Activated naive CD8-positive, alpha-beta T cell treated with anti-CD3 and anti-CD28 coated beads, Interleukin-2, amount 10 ng/mL, durations not matched to agents 7 days and 5 days (primary cell): ENCODE data around the gene CCDC71L. TPM values are rescaled to one million over a fixed set of nuclear protein-coding genes. Genes with fewer than 3 reads are reported as not detected.
"Not testable (repeated sequence)": the region's sequence is repeated elsewhere in the genome, so short reads cannot be mapped to it uniquely, and the experiment has no call there.

Experiments
- ATAC-seq: fragments of 150-1000 bp; cut with Tn5 transposase; one replicate; pipeline ENCODE4 v1.10.0; 2021; ENCODE audit warnings: low read depth, moderate library complexity
- POLR2A ChIA-PET: fragments of 350-600 bp; sonication (Branson Sonifier 250); formaldehyde crosslinking; loops from one replicate; lab custom pipeline; 2021; ENCODE audit warnings: antibody characterized with exemption; lab: Charles Lee
- DNase-seq: peaks from one replicate; pipeline ENCODE4 v3.0.0; 2021
- H3K27ac Mint-ChIP-seq: one replicate; pipeline ENCODE4 v1.8.0; 2022; ENCODE audit warnings: mild to moderate bottlenecking, mixed read lengths
- H3K27me3 Mint-ChIP-seq: one replicate; pipeline ENCODE4 v1.8.0; 2022; ENCODE audit warnings: mild to moderate bottlenecking, moderate library complexity, mixed read lengths
- H3K36me3 Mint-ChIP-seq: one replicate; pipeline ENCODE4 v1.8.0; 2021; ENCODE audit warnings: mild to moderate bottlenecking, mixed read lengths
- H3K4me1 Mint-ChIP-seq: one replicate; pipeline ENCODE4 v1.8.0; 2021; ENCODE audit warnings: mixed read lengths
- H3K4me3 Mint-ChIP-seq: one replicate; pipeline ENCODE4 v1.8.0; 2022; ENCODE audit warnings: mild to moderate bottlenecking, moderate library complexity, mixed read lengths
- H3K9me3 Mint-ChIP-seq: one replicate; pipeline ENCODE4 v1.8.0; 2021; ENCODE audit warnings: mixed read lengths
- total RNA-seq, 2 experiments: library from RNA; stranded (reverse); gene quantifications; one replicate each; pipeline ENCODE4 v1.2.3, GENCODE V29; 2021

The CCDC71L gene
- total RNA-seq, 2 experiments from 2014 or later: 20.5 to 22.3 TPM

GRCh38 chr7:106671930-106672329, 11.0 kb upstream of the CCDC71L start:
- H3K27me3 Mint-ChIP-seq, DNase-seq, H3K27ac Mint-ChIP-seq, H3K4me3 Mint-ChIP-seq, H3K4me1 Mint-ChIP-seq, ATAC-seq, POLR2A ChIA-PET, H3K36me3 Mint-ChIP-seq: not testable (repeated sequence)
- H3K9me3 Mint-ChIP-seq: peaks cover 12% of the 10 kb centered on the region

- POLR2A ChIA-PET: no interaction called here
- peaks cover 2% of the 10 kb centered on the region for H3K36me3 Mint-ChIP-seq
- H3K4me1 Mint-ChIP-seq: peaks cover 3% of the 10 kb centered on the region
- peaks cover 2% of the 10 kb centered on the region for H3K27me3 Mint-ChIP-seq
- H3K4me3 Mint-ChIP-seq: no peak overlapping the region
- peaks cover 12% of the 10 kb centered on the region for H3K9me3 Mint-ChIP-seq
- ATAC-seq (no peak), DNase-seq (no peak)
- H3K27ac Mint-ChIP-seq: no peak overlapping the region
These were observed 10.2 kb upstream of the CCDC71L start for GRCh38 chr7:106671160-106671559.

- Mint-ChIP-seq H3K4me1 (peaks cover 3% of the 10 kb centered on the region), H3K9me3 (peaks cover 8% of the 10 kb centered on the region), H3K36me3 (peaks cover 2% of the 10 kb centered on the region), H3K4me3 (no peak overlapping the region), H3K27me3 (peaks cover 2% of the 10 kb centered on the region), H3K27ac (no peak overlapping the region)
- DNase-seq: no peak
- POLR2A ChIA-PET: no interaction called here
- ATAC-seq: no peak
These were observed 8.0 kb upstream of the CCDC71L start for GRCh38 chr7:106668861-106669524.

- Mint-ChIP-seq H3K36me3 (no peaks in the 10 kb centered on the region), H3K9me3 (peaks cover 3% of the 10 kb centered on the region), H3K27me3 (peaks cover 5% of the 10 kb centered on the region), H3K4me3 (no peak overlapping the region), H3K4me1 (peaks cover 7% of the 10 kb centered on the region), H3K27ac (no peak overlapping the region)
- DNase-seq (no peak), ATAC-seq (no peak)
- POLR2A ChIA-PET: no interaction called here
These were observed 5.4 kb upstream of the CCDC71L start for GRCh38 chr7:106666353-106666752.

GRCh38 chr7:106664343-106664742, 3.4 kb upstream of the CCDC71L start:
- Mint-ChIP-seq H3K36me3 (peaks cover 2% of the 10 kb centered on the region), H3K4me3 (no peak overlapping the region)

GRCh38 chr7:106659963-106660861, 746 bp downstream of the CCDC71L start:
- Mint-ChIP-seq H3K9me3 (peaks cover 2% of the 10 kb centered on the region), H3K27ac (peak overlapping the region; percentile 89), H3K4me3 (peak overlapping the region; percentile 94), H3K36me3 (peaks cover 2% of the 10 kb centered on the region), H3K4me1 (peaks cover 22% of the 10 kb centered on the region), H3K27me3 (peaks cover 5% of the 10 kb centered on the region)
- peak; percentile 88 for DNase-seq
- POLR2A ChIA-PET: interaction anchor here (0.7 to 2.1 kb wide), 10 partner anchors 10 to 589 kb away, joined by 3 to 15 read pairs (median 3); partner anchors contain the start of gene NAMPT
- peak; percentile 63 for ATAC-seq

More at GRCh38 chr7:106664343-106664742, 3.4 kb upstream of the CCDC71L start:
- no peak overlapping the region for H3K27ac Mint-ChIP-seq
- peaks cover 8% of the 10 kb centered on the region for H3K4me1 Mint-ChIP-seq
- ATAC-seq: no peak
- POLR2A ChIA-PET: no interaction called here
- peaks cover 7% of the 10 kb centered on the region for H3K27me3 Mint-ChIP-seq
- peaks cover 2% of the 10 kb centered on the region for H3K9me3 Mint-ChIP-seq
- no peak for DNase-seq

GRCh38 chr7:106659166-106659962, 1.6 kb downstream of the CCDC71L start:
- DNase-seq: no peak
- Mint-ChIP-seq H3K27me3 (peaks cover 6% of the 10 kb centered on the region), H3K27ac (peak overlapping the region; percentile 89), H3K36me3 (peaks cover 2% of the 10 kb centered on the region), H3K9me3 (peaks cover 2% of the 10 kb centered on the region), H3K4me1 (peaks cover 22% of the 10 kb centered on the region), H3K4me3 (peak overlapping the region; percentile 94)
- POLR2A ChIA-PET: interaction anchor here (0.9 to 2.1 kb wide), 3 partner anchors 10 to 77 kb away, joined by 3 to 15 read pairs (median 3); no protein-coding TSS in a partner anchor
- no peak for ATAC-seq

GRCh38 chr7:106658316-106659165, 2.4 kb downstream of the CCDC71L start:
- H3K4me3 Mint-ChIP-seq: peak overlapping the region; percentile 94
- peaks cover 2% of the 10 kb centered on the region for H3K9me3 Mint-ChIP-seq
- peaks cover 8% of the 10 kb centered on the region for H3K27me3 Mint-ChIP-seq
- peaks cover 22% of the 10 kb centered on the region for H3K4me1 Mint-ChIP-seq
- no peak for DNase-seq
- peak overlapping the region; percentile 48 for H3K27ac Mint-ChIP-seq
- no peak for ATAC-seq
- H3K36me3 Mint-ChIP-seq: peaks cover 2% of the 10 kb centered on the region
- POLR2A ChIA-PET: interaction anchor here (2.1 kb wide), 1 partner anchor 78 kb away, joined by 15 read pairs; no protein-coding TSS in a partner anchor

GRCh38 chr7:106657085-106657991, 3.6 kb downstream of the CCDC71L start:
- POLR2A ChIA-PET: no interaction called here

GRCh38 chr7:106655703-106656498, 5.1 kb downstream of the CCDC71L start:
- DNase-seq (no peak), ATAC-seq (no peak)
- H3K9me3 Mint-ChIP-seq: no peaks in the 10 kb centered on the region
- no peak overlapping the region for H3K4me3 Mint-ChIP-seq
- no peaks in the 10 kb centered on the region for H3K36me3 Mint-ChIP-seq
- H3K27ac Mint-ChIP-seq: no peak overlapping the region
- POLR2A ChIA-PET: no interaction called here
- H3K4me1 Mint-ChIP-seq: peaks cover 17% of the 10 kb centered on the region
- H3K27me3 Mint-ChIP-seq: peaks cover 10% of the 10 kb centered on the region

More at GRCh38 chr7:106657085-106657991, 3.6 kb downstream of the CCDC71L start:
- peak overlapping the region; percentile 79 for H3K4me3 Mint-ChIP-seq
- peaks cover 2% of the 10 kb centered on the region for H3K36me3 Mint-ChIP-seq
- ATAC-seq (no peak), DNase-seq (no peak)
- H3K4me1 Mint-ChIP-seq: peaks cover 24% of the 10 kb centered on the region
- peaks cover 2% of the 10 kb centered on the region for H3K9me3 Mint-ChIP-seq
- H3K27ac Mint-ChIP-seq: peak overlapping the region; percentile 81
- peaks cover 10% of the 10 kb centered on the region for H3K27me3 Mint-ChIP-seq

- DNase-seq (no peak), ATAC-seq (no peak)
- peaks cover 1% of the 10 kb centered on the region for H3K9me3 Mint-ChIP-seq
- no peak overlapping the region for H3K27ac Mint-ChIP-seq
- H3K27me3 Mint-ChIP-seq: peaks cover 10% of the 10 kb centered on the region
- POLR2A ChIA-PET: no interaction called here
- peaks cover 10% of the 10 kb centered on the region for H3K4me1 Mint-ChIP-seq
- H3K36me3 Mint-ChIP-seq: no peaks in the 10 kb centered on the region
- no peak overlapping the region for H3K4me3 Mint-ChIP-seq
These were observed 7.5 kb downstream of the CCDC71L start for GRCh38 chr7:106653488-106653887.
